ENCODE data around the gene NUP214.
"Not testable (repeated sequence)": the region's sequence is repeated elsewhere in the genome, so short reads cannot be mapped to it uniquely, and the experiment has no call there.

- not testable (repeated sequence) for TF ChIP-seq CTCF (conservative IDR thresholded peaks at IDR 0.05; ENCODE audit: low read depth, low read length); EZH2 (IDR thresholded peaks at IDR 0.05; ENCODE audit: borderline replicate concordance, low read depth, low read length, poor library complexity, severe bottlenecking)
These were observed 25.5 kb upstream of the NUP214 start for GRCh38 chr9:131099845-131100244.
